MCF 10A (cell line): Measurements from ENCODE around the gene HTT. TPM values are rescaled to one million over a fixed set of nuclear protein-coding genes. Genes with fewer than 3 reads are reported as not detected.

ENCODE experiments used
- BruUV-seq: library from RNA; stranded (reverse); fragments of 400-500 nt; replicated peaks from 2 replicates; lab custom pipeline; 2021; lab: Mats Ljungman, UMichigan
- CTCF ChIA-PET: fragments of 300-600 bp; sonication (Branson Sonifier 250); formaldehyde crosslinking; extraction: SDS; loops from one replicate; lab custom pipeline; 2021; ENCODE audit warnings: antibody characterized with exemption, inconsistent platforms; lab: Yijun Ruan, JAX
- POLR2A ChIA-PET: fragments of 300-600, 350-650 bp; sonication (Branson Sonifier 250); formaldehyde crosslinking; extraction: SDS; loops from one replicate; lab custom pipeline; 2020; ENCODE audit warnings: antibody characterized with exemption, inconsistent platforms; lab: Yijun Ruan, JAX
- DNase-seq: peaks from one replicate; pipeline ENCODE4 v3.0.0-alpha.2; 2018; ENCODE audit not compliant: unreplicated experiment
- H3K27ac Mint-ChIP-seq: one replicate; pipeline ENCODE4 v1.8.0; 2022; ENCODE audit warnings: mild to moderate bottlenecking, low read depth, mixed read lengths; ENCODE audit not compliant: unreplicated experiment
- H3K27me3 Mint-ChIP-seq: one replicate; pipeline ENCODE4 v1.8.0; 2022; ENCODE audit warnings: mixed read lengths; ENCODE audit not compliant: insufficient read depth, unreplicated experiment
- H3K36me3 Mint-ChIP-seq: one replicate; pipeline ENCODE4 v1.8.0; 2022; ENCODE audit warnings: mild to moderate bottlenecking, moderate library complexity, mixed read lengths; ENCODE audit not compliant: insufficient read depth, unreplicated experiment
- H3K4me1 Mint-ChIP-seq: one replicate; pipeline ENCODE4 v1.8.0; 2022; ENCODE audit warnings: mixed read lengths; ENCODE audit not compliant: insufficient read depth, unreplicated experiment
- H3K4me3 Mint-ChIP-seq: one replicate; pipeline ENCODE4 v1.8.0; 2022; ENCODE audit warnings: mild to moderate bottlenecking, moderate library complexity, mixed read lengths; ENCODE audit not compliant: unreplicated experiment
- H3K9me3 Mint-ChIP-seq: one replicate; pipeline ENCODE4 v1.8.0; 2022; ENCODE audit warnings: mixed read lengths; ENCODE audit not compliant: unreplicated experiment
- intact Hi-C: fragments of 100-400 bp; cut with micrococcal nuclease; formaldehyde crosslinking; loops from 2 replicates; pipeline ENCODE4 v1.14.1; 2022
- total RNA-seq: library from RNA; stranded (reverse); gene quantifications from 2 replicates; pipeline ENCODE4 v1.2.3, GENCODE V29; 2022
- TF ChIP-seq, protein P1 (sequence below): fragments of 200-600 bp; IDR thresholded peaks from one replicate; pipeline ENCODE4 v1.8.0; 2022; ENCODE audit warnings: antibody characterized with exemption, mild to moderate bottlenecking; ENCODE audit not compliant: unreplicated experiment

The HTT gene
- total RNA-seq, 1 experiment from 2014 or later, result 47.4 TPM

DNA sequence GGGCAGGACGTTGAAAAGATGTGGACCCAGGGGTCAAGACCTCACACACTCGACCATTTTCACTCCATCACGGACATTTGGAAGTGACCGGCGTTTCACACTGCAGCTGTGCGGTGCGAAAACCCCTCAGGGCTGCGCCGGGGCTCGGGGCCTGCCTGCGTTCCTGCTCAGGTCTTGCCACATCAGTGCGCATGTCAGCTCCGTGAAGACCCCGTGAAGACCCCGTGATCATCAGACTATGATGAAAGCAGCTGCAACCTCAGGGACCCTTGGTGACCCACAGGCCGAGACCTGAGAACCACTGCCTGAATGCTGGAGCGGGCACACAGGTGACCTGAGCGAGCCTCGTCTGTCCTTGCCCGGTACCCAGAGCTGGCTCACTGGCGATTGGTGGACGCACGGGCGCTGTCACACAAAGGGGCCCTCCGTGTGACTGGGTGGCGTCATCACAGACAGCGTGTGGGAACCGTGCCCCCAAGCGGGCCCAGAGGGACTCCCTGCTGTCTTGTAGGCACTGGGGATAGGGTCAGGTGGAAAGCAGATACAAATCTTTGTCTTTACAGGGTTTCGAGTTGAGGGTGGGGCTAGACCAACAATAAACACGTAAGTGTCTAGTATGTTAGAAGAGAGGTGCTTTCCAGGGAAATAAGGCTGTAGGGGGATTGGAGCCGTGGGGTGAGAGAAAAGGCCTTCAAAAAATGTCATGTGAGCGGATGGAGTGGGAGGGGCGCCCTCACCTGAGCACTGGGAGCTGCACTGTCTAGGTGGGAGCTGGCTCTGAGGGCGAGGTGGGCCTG lies 187.1 kb downstream of the HTT start:
- Mint-ChIP-seq H3K4me1 (peaks cover 2% of the 10 kb centered on the region), H3K9me3 (no peaks in the 10 kb centered on the region), H3K27ac (no peak overlapping the region), H3K4me3 (no peak overlapping the region), H3K27me3 (peaks cover 21% of the 10 kb centered on the region), H3K36me3 (no peaks in the 10 kb centered on the region)
- ChIA-PET CTCF (interaction anchor here (0.6 kb wide), 2 partner anchors 155 to 1249 kb away, joined by 3 read pairs; no protein-coding TSS in a partner anchor), POLR2A (no interaction called here)
- TF ChIP-seq, protein P1, sequence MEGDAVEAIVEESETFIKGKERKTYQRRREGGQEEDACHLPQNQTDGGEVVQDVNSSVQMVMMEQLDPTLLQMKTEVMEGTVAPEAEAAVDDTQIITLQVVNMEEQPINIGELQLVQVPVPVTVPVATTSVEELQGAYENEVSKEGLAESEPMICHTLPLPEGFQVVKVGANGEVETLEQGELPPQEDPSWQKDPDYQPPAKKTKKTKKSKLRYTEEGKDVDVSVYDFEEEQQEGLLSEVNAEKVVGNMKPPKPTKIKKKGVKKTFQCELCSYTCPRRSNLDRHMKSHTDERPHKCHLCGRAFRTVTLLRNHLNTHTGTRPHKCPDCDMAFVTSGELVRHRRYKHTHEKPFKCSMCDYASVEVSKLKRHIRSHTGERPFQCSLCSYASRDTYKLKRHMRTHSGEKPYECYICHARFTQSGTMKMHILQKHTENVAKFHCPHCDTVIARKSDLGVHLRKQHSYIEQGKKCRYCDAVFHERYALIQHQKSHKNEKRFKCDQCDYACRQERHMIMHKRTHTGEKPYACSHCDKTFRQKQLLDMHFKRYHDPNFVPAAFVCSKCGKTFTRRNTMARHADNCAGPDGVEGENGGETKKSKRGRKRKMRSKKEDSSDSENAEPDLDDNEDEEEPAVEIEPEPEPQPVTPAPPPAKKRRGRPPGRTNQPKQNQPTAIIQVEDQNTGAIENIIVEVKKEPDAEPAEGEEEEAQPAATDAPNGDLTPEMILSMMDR, result no peak
- no peak for DNase-seq
- intact Hi-C loops, result no loop called here
- no TSS peak for BruUV-seq

DNA sequence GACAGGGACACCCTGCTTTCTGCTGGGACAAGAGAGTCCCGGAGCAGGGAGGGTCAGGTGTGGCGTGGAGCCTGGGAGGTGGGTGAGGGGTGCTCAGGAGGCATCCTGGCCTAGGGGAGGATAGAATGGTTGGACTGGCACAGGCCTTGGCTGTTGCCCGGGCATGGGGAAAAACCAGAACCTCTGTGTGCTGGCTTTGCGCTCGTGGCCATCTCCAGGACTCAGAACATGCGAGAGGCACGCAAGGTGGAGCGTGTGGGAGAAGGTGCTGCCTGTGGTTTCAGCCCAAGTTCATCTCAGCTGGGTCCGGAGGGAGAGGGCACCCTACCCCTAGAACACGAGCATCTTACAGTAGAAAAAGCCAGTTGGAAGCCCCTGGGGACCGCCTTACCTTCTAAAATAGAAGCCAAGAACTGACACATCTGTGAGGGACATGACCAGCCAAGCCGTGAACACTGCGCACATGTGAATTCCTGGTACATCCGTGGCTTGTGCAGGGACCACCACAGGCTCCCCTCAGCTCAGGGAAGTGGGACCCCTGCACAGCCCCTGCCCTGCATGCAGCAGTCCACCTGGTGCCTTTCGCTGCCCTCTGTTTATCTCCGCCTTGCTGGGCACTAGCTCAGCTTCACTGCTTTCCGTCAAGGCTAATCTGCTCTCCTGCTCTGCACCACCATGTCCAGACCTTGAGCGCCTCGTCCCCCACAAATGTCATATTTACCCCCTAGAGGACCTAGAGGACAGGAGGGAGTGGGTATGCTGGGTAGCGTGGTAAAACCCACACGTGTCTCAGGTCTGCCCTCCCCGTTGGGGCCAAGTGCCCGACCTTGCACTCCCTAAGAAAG lies 187.9 kb downstream of the HTT start:
- Mint-ChIP-seq H3K9me3 (no peaks in the 10 kb centered on the region), H3K27me3 (peaks cover 21% of the 10 kb centered on the region), H3K27ac (no peak overlapping the region), H3K4me1 (no peaks in the 10 kb centered on the region), H3K4me3 (no peak overlapping the region), H3K36me3 (no peaks in the 10 kb centered on the region)
- POLR2A ChIA-PET, result no interaction called here
- BruUV-seq, result no TSS peak
- TF ChIP-seq, protein P1, result no peak
- CTCF ChIA-PET, result interaction anchor here (0.6 kb wide), 2 partner anchors 536 to 1248 kb away, joined by 3 to 4 read pairs; no protein-coding TSS in a partner anchor
- intact Hi-C loops, result no loop called here
- DNase-seq, result no peak

DNA sequence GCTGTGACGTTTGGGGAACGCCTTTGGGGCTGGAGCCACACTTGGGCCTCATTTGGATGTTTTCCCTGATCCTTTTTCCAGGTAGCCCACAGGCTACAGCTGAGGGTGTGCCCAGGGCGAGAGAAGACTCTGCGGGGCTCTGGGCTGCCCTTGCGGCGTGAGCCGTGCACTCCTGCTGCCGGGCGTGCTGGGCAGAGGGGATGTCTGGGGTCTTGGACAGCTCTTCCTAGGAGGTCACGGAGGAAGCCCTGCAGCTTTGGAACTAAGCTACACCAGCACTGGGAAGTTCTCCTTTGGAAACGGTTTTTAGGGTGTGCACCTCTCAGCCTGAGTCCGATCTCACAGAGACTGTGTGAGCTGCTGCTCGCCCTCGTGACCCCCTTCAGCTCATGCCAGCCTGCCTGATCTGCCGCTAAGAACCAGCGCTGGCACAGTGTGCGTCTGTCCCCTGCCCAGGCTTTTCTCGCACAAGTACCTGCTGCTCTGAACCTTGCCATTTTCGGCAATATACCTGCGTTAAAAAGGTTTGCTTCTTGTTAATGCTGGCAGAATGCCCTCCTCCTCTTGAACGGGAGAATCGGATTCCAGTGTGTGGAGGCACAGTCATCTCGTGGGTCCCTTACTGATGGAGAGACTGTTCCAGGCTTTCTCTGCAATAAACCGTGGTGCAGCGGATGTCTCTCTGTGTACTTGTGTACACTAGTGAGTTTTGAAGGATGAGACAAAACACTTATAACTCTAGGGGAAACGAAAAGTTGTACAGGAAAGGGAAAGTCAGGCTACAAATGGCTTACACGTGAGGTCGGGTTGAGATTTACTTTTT lies 188.8 kb downstream of the HTT start:
- Mint-ChIP-seq H3K9me3 (no peaks in the 10 kb centered on the region), H3K4me1 (peaks cover 3% of the 10 kb centered on the region), H3K27me3 (peaks cover 21% of the 10 kb centered on the region), H3K36me3 (no peaks in the 10 kb centered on the region), H3K27ac (no peak overlapping the region), H3K4me3 (no peak overlapping the region)
- POLR2A ChIA-PET, result no interaction called here
- TF ChIP-seq, protein P1, result no peak
- BruUV-seq, result no TSS peak
- CTCF ChIA-PET, result no interaction called here
- no peak for DNase-seq
- intact Hi-C loops, result no loop called here
